DND-41 (cell line): Measurements from ENCODE around the gene MAN2B2.
A peak's percentile ranks its signal among the peaks of the same experiment; 100 is the strongest.

ENCODE experiments used
- ATAC-seq: fragments of 200-7000 bp; cut with Tn5 transposase; 3 replicates; pipeline ENCODE4 v1.9.1; 2021; ENCODE audit warnings: low read depth; ENCODE audit not compliant: insufficient read depth
- DNase-seq: peaks from one replicate; pipeline ENCODE4 v3.0.0-alpha.2; 2020
- H2AFZ ChIP-seq: 2 replicates; pipeline ENCODE4 v1.6.0; 2012; ENCODE audit warnings: low read depth, low read length
- H3K27ac ChIP-seq: 2 replicates; pipeline ENCODE4 v1.5.1; 2012; ENCODE audit warnings: low read length, inconsistent platforms
- H3K27me3 ChIP-seq: fragments of 200-600 bp; sonication (generic); 2 replicates; pipeline ENCODE4 v1.6.0; 2012; ENCODE audit warnings: low read length, mild to moderate bottlenecking, inconsistent platforms; ENCODE audit not compliant: insufficient read depth, poor library complexity
- H3K36me3 ChIP-seq: 2 replicates; pipeline ENCODE4 v1.5.1; 2012; ENCODE audit warnings: low read length, inconsistent platforms; ENCODE audit not compliant: insufficient read depth
- H3K4me1 ChIP-seq: 2 replicates; pipeline ENCODE4 v1.5.1; 2012; ENCODE audit warnings: mild to moderate bottlenecking, low read length; ENCODE audit not compliant: insufficient read depth
- H3K4me2 ChIP-seq: 2 replicates; pipeline ENCODE4 v1.6.0; 2012; ENCODE audit warnings: mild to moderate bottlenecking, moderate library complexity, low read length, inconsistent platforms; ENCODE audit not compliant: insufficient read depth
- H3K4me3 ChIP-seq, 2 experiments: fragments of 200-600 bp in 1 of 2; shearing (Covaris generic) in 1 of 2; 2 replicates each; pipeline ENCODE4 v1.5.1; 2012 to 2016; ENCODE audit warnings: inconsistent platforms in 2 of 2, low read length in 2 of 2, mild to moderate bottlenecking in 2 of 2, low read depth in 1 of 2, moderate library complexity in 1 of 2
- H3K79me2 ChIP-seq: 2 replicates; pipeline ENCODE4 v1.6.0; 2012; ENCODE audit warnings: low read length, inconsistent platforms; ENCODE audit not compliant: insufficient read depth
- H3K9ac ChIP-seq: 2 replicates; pipeline ENCODE4 v1.6.0; 2012; ENCODE audit warnings: low read depth, mild to moderate bottlenecking, inconsistent platforms, low read length, moderate library complexity
- H3K9me3 ChIP-seq: 2 replicates; pipeline ENCODE4 v1.5.1; 2012; ENCODE audit warnings: low read length, moderate library complexity, mild to moderate bottlenecking, inconsistent platforms; ENCODE audit not compliant: insufficient read depth, severe bottlenecking
- H4K20me1 ChIP-seq: 2 replicates; pipeline ENCODE4 v1.6.0; 2012; ENCODE audit warnings: low read length; ENCODE audit not compliant: insufficient read depth
- CTCF ChIP-seq: IDR thresholded peaks from 2 replicates; pipeline ENCODE4 v1.5.1; 2012; ENCODE audit warnings: borderline replicate concordance, low read length, moderate library complexity, mild to moderate bottlenecking; ENCODE audit not compliant: poor library complexity, severe bottlenecking; ENCODE audit errors: extremely low read depth
- EZH2 ChIP-seq: IDR thresholded peaks from 3 replicates; pipeline ENCODE4 v1.6.1; 2012; ENCODE audit warnings: borderline replicate concordance, low read depth, mild to moderate bottlenecking, moderate library complexity, low read length, inconsistent platforms; ENCODE audit not compliant: severe bottlenecking

MAN2B2 gene

GRCh38 chr4:6655924-6656323 is 80.9 kb downstream of the MAN2B2 start:
- peak; percentile 67; the same call in 2 of the 3 replicates for ATAC-seq
- TF ChIP-seq EZH2 (no peak), CTCF (no peak)
- H3K4me1 ChIP-seq: no peaks in the 10 kb centered on the region
- H4K20me1 ChIP-seq: no peaks in the 10 kb centered on the region
- H3K9ac ChIP-seq: no peak overlapping the region
- no peak overlapping the region for H2AFZ ChIP-seq
- no peaks in the 10 kb centered on the region for H3K9me3 ChIP-seq
- H3K27ac ChIP-seq: no peak overlapping the region
- H3K4me3 ChIP-seq: no peak overlapping the region
- no peaks in the 10 kb centered on the region for H3K27me3 ChIP-seq
- H3K79me2 ChIP-seq: no peaks in the 10 kb centered on the region
- H3K4me2 ChIP-seq: no peak overlapping the region
- peak; percentile 27 for DNase-seq
- no peaks in the 10 kb centered on the region for H3K36me3 ChIP-seq

GRCh38 chr4:6657242-6658208 is 82.5 kb downstream of the MAN2B2 start:
- no peak for ATAC-seq
- Histone ChIP-seq H3K9me3 (no peaks in the 10 kb centered on the region), H3K79me2 (no peaks in the 10 kb centered on the region), H4K20me1 (no peaks in the 10 kb centered on the region), H3K9ac (no peak overlapping the region), H3K4me2 (no peak overlapping the region), H3K4me3 (no peak overlapping the region), H3K4me1 (no peaks in the 10 kb centered on the region), H3K27ac (no peak overlapping the region), H3K36me3 (no peaks in the 10 kb centered on the region), H3K27me3 (no peaks in the 10 kb centered on the region), H2AFZ (no peak overlapping the region)
- TF ChIP-seq CTCF (no peak), EZH2 (no peak)
- DNase-seq: no peak

GRCh38 chr4:6658209-6658595 is 83.2 kb downstream of the MAN2B2 start:
- H4K20me1 ChIP-seq: no peaks in the 10 kb centered on the region
- no peak for TF ChIP-seq EZH2
- TF ChIP-seq CTCF: no peak
- no peaks in the 10 kb centered on the region for H3K36me3 ChIP-seq
- no peak for DNase-seq
- no peaks in the 10 kb centered on the region for H3K27me3 ChIP-seq
- no peak for ATAC-seq
- H3K9ac ChIP-seq: no peak overlapping the region
- H3K4me3 ChIP-seq: no peak overlapping the region
- H3K4me2 ChIP-seq: no peak overlapping the region
- H3K4me1 ChIP-seq: no peaks in the 10 kb centered on the region
- H3K79me2 ChIP-seq: no peaks in the 10 kb centered on the region
- H3K9me3 ChIP-seq: no peaks in the 10 kb centered on the region
- H2AFZ ChIP-seq: no peak overlapping the region
- H3K27ac ChIP-seq: no peak overlapping the region
